HFF-Myc (cell line): ENCODE results near the gene PNMA1.

ENCODE experiments used
- DNase-seq: peaks from one replicate; pipeline ENCODE4 v3.0.0-alpha.2; 2011; ENCODE audit warnings: low read depth; ENCODE audit errors: extremely low read depth
- H3K4me3 ChIP-seq: replicated peaks from 2 replicates; pipeline ENCODE4 v1.5.1; 2011; ENCODE audit warnings: low read depth, mild to moderate bottlenecking, control low read depth, low read length
- CTCF ChIP-seq: IDR thresholded peaks from 2 replicates; pipeline ENCODE4 v1.5.1; 2012; ENCODE audit warnings: mild to moderate bottlenecking, low read depth, low read length, control low read depth; ENCODE audit errors: missing control alignments

Gene PNMA1

DNA sequence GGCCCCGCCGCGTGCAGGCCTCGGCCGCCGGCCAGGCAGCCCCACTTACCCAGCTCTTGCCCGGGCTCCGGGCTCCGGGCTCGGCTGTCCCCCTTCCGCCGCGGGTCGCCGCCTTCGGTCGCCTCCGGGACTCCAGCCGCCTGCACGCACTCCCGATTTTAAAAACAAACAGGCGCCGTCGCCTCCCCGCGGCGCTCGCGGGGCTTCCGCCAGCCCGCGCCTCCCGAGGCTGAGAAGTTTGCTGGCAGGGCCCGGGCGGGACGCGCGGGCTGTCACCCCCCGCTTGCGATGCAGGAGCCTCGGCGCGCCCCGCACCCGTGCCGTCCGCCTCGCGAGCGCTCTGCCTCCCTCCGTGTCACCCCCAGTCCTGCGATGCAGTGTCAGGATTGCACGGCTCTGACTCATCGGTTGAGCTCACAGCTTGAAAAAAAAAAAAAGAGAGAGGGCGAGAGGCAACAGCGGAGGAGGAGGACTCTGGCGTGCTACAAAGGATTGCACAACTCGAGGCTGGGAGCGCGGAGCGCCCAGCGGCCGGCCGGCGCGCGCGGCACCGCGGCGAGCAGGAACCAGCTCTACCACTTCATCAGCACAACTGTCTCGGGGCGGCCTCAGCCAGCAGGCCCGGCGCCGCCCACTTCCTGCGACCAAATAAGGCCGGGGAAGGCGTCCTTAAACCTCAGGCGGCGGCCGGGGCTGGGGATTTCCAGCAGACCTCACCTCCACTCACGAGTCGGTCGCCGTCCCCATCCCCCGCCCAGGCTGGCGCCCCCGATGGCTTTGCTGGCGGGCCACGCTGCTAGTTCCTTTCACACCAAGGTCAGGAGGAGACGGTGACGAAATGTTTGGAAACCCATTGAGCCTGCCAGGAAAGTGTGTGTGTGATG lies 45.8 kb upstream of the PNMA1 start:
- peak overlapping the region; percentile 73 for H3K4me3 ChIP-seq
- TF ChIP-seq CTCF = no peak
- peak; percentile 89 for DNase-seq

- DNase-seq = no peak
- H3K4me3 ChIP-seq = peak overlapping the region; percentile 73
- no peak for TF ChIP-seq CTCF
Measured at GRCh38 chr14:73759183-73759713, 45.1 kb upstream of the PNMA1 start.

- peak overlapping the region; percentile 73 for H3K4me3 ChIP-seq
- DNase-seq = no peak
- peak; percentile 76 for TF ChIP-seq CTCF
Measured at GRCh38 chr14:73758392-73759182, 44.4 kb upstream of the PNMA1 start.

GRCh38 chr14:73757876-73758391 lies 43.8 kb upstream of the PNMA1 start:
- peak overlapping the region; percentile 73 for H3K4me3 ChIP-seq
- no peak for DNase-seq
- TF ChIP-seq CTCF = no peak

DNA sequence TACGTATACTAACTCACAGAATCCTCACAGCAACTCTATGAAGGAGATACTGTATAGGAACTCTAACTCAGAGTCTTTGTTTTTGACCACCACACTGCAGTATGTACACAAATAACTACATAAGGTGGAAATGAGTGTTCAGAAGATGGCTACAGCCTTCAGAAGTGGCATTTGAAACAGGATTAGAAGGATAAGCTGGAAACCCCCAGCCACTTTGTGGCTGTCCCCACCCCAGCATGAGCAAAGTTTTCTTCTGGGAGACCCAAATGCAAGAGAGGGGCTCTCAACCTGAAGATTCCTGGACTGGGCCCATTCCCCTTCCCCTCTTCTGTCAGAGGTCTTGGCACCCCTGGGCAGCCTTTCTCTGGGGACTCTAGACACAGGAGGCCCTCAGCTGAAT lies 43.2 kb upstream of the PNMA1 start:
- no peak for DNase-seq
- H3K4me3 ChIP-seq = peak overlapping the region; percentile 73
- TF ChIP-seq CTCF = no peak

DNA sequence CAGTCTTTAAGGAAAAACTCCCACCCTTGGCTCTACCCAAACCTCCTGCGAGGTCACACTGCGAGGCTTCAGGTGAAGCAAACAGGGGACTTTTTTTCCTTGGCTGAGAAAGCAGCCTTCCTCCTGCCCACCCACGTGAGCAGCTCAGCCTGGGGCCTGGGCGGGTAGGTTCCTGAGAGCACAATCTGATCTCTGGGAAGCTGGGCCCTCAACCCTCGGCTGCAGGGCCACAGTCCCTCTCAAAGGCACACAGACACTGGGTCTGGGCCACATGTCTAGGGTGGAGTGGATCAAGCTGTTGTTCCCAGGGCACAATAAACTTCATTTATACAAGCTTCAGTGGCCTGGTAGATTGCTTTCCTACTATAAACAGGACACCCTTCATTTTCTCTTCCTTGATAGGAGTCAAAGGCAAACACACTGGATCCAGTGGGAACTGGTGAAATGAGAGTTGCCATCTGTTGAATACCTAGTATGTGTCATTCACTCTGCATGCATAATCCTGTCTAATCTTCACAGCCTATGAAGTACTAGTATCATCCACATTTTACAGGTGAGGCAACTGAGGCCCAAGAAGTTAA lies 41.3 kb upstream of the PNMA1 start:
- H3K4me3 ChIP-seq = peak overlapping the region; percentile 28
- TF ChIP-seq CTCF = no peak
- DNase-seq = no peak
